IPS DF 4.7 (cell line): ENCODE data around the gene MAZ.

Experiments used
- DNase-seq: peaks from one replicate; pipeline ENCODE4 v3.0.0-alpha.2; 2013; ENCODE audit warnings: low spot score; ENCODE audit errors: extremely low read depth

Gene MAZ

DNA sequence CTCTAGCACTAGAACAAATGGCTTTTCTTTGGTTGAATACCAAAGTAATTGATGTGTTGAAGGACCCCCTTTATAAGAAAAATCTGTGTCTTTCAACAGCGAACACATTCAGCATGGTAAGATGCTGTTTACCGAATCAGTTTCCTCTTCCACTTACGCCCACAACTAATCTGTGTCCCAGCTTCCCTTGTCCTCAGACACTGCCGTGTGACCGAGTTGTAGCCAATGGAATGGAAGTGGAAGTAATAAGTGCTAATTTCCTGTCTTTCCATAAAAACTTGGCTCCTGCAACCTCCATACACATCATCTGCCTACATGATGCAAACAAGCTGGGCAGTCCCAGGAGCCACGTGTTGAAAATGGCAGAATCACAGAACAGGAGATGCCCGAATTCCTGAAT, 46.3 kb downstream of the MAZ start:
- no peak for DNase-seq

DNA sequence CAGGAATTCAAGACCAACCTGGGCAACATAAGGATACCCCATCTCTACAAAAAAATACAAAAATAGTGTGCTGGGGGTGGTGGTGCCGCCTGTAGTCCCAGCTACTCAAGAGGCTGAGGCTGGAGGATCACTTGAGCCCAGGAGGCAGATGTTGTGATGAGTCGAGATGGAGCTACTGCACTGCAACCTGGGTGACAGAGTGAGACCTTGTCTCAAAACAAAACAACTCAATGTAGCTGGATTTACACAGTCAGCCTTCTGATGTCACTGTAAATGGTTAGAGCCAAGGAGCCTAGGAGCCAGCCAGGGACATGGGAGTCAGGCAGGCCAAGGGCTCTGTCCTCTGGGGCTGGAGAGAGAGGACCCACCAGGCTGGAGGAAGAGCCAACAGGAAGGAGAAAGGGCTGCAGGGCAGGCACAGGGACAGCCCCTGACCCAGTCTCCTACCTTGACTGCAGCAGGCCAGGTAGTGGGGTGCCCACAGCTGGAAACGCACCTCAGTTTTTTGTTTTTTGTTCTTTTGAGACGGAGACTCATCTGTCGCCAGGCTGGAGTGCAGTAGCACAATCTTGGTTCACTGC, 48.3 kb downstream of the MAZ start:
- DNase-seq: no peak

DNA sequence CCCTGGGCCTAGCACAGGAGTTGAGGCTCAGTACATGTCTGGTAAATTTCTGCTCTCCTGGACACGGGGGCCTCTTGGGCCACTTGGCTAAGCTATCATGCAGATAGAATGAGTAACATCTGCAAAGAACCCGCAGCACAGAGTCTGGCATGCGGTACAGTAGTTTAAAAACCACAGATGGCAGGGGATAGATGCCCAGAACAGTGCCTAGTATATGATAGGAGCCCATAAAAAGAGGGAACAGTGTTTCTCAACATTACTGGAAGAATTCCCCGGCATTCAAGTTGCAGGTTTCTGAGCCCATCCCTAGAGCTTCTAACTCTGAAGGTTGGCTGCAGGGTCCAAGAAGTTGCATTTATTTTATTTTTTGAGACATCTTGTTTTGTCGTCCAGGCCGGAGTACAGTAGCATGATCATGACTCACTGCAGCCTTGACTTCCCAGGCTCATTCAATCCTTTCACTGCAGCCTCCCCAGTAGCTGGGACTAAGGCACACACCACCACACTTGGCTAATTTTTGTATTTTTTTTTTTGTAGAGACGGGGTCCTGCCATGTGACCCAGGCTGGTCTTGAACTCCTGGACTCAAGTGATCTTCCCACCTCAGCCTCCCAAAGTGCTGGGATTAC, 50.9 kb downstream of the MAZ start:
- DNase-seq: no peak

DNA sequence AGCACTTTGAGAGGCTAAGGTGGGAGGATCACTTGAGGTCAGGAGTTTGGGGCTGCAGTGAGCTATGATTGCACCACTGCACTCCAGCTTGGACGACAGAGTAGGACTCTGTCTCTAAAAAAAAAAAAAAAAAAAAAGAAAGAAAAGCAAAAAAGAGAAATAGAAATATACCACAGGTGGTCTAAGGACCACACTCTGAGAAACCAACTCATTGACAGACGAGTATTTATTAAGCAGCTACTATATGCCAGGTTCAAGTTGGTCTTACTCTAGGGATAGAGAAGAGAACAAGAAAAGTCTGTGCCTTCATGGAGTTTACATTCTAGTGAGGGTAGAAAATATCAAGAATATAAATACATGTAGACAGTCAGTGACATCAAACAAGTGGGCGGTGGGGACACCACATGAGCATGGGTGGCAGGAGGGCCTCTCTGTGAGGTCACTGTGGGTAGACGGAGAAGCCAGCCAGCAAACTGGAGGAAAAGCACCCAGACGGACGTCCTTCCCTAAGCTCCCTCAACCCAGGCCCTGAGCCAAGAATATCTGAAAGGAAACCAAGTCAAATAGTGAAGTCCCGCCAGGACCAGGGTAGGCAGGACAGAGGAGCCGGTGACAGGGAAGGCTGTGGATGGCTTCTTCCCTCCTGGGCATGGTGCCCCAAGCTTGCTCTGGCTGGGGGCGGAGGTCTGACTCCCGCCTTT, 52.0 kb downstream of the MAZ start:
- no peak for DNase-seq

DNA sequence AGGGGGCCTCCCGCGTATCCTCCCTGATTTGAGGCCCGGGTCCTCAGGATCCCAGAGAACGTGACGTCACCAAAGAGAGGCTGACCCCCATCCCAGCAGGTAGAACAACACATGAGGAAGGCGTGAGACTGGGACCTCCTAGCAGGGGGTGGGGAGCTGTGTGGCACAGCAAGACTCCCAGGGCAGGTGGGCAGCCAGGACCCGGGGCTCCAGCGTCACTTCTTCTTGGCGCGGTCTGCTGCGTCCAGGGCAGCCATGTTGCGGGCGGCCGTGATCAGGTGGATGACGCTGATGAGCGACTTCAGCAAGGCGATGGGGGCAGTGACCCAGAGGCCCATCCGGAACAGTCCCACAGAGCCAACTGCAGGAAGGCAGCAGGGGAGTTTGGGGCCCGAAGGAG, 52.6 kb downstream of the MAZ start:
- no peak for DNase-seq

DNA sequence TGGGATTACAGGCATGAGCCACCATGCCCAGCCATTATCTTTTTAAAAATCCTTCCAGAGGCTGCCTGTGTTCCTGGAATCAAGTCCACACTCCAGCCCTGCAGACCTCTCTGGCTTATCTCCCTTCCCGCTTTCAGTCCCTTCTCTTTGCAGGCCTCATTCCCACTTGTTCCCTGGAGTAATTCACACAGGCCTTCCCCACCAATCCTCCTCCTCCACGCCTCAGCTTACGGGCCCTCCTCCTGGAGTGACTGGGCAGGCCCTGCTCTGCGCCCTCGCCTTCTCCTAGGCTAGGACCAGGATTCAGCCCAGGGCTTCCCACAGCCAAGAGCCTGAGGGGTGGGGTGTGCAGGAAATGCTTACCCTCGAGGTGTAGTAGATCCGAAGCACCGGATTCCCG, 53.9 kb downstream of the MAZ start:
- no peak for DNase-seq
